Mucosa of descending colon (tissue), 3 donors: ENCODE measurements around the gene FGF1. TPM values are rescaled to one million over a fixed set of nuclear protein-coding genes. Genes with fewer than 3 reads are reported as not detected.

Source experiments
- ATAC-seq: fragments of 200-7000 bp; cut with Tn5 transposase; one replicate; pipeline ENCODE4 v1.9.1; 2020; ENCODE audit warnings: mild to moderate bottlenecking, moderate library complexity
- DNase-seq, 3 donors: peaks; one replicate each; pipeline ENCODE4 v3.0.0-alpha.2; 2020
- H3K36me3 ChIP-seq: fragments of 200-600 bp; one replicate; pipeline ENCODE4 v1.8.0; 2021; ENCODE audit warnings: low read depth, mild to moderate bottlenecking
- H3K4me1 ChIP-seq: fragments of 200-600 bp; one replicate; pipeline ENCODE4 v1.8.0; 2021; ENCODE audit warnings: low read depth, mild to moderate bottlenecking
- H3K4me3 ChIP-seq: fragments of 200-600 bp; one replicate; pipeline ENCODE4 v1.8.0; 2021; ENCODE audit warnings: mild to moderate bottlenecking
- H3K9me3 ChIP-seq: fragments of 200-600 bp; one replicate; pipeline ENCODE4 v1.8.0; 2021; ENCODE audit warnings: mild to moderate bottlenecking
- CTCF ChIP-seq: fragments of 200-600 bp; IDR thresholded peaks from one replicate; pipeline ENCODE4 v1.8.0; 2022; ENCODE audit warnings: antibody characterized with exemption, mild to moderate bottlenecking
- intact Hi-C, 2 donors: fragments of 100-400 bp; cut with DNase I in 1 of 2; cut with micrococcal nuclease in 1 of 2; formaldehyde crosslinking; loops; one replicate each; pipeline versions ENCODE4 v1.11.0 to v1.11.1; 2022; cut with DNase I, micrococcal nuclease
- total RNA-seq, 3 donors: library from RNA; stranded (reverse); fragmentation: NEBNext Ultra II Directional in 2 of 3; extraction: Animal tissue kit (Norgen Biotek cat#: 25700) in 2 of 3; gene quantifications; one replicate each; pipeline versions ENCODE4 v1.2.1 to v1.2.4, GENCODE V29; 2021 to 2023
- donor health status: DM: no; HTN: no; CAD: no; lungs with moderate emphysema.
- donor health status: DM: no; HTN: no; CAD: no.
- donor health status: DM: no; HTN: yes; CAD: no.

The FGF1 gene
- total RNA-seq, 3 donors from 2014 or later: 0.31 to 3.5 (median 0.35) TPM

GRCh38 chr5:142576804-142577203 lies 109.1 kb downstream of the FGF1 start:
- no peak for DNase-seq
- Histone ChIP-seq H3K9me3 (no peaks in the 10 kb centered on the region), H3K4me3 (no peak overlapping the region), H3K4me1 (no peaks in the 10 kb centered on the region), H3K36me3 (no peaks in the 10 kb centered on the region)
- no peak for TF ChIP-seq CTCF
- ATAC-seq: no peak
- intact Hi-C loops: no loop called here

GRCh38 chr5:142576303-142576702 lies 109.6 kb downstream of the FGF1 start:
- Histone ChIP-seq H3K9me3 (no peaks in the 10 kb centered on the region), H3K36me3 (no peaks in the 10 kb centered on the region), H3K4me1 (no peaks in the 10 kb centered on the region), H3K4me3 (no peak overlapping the region)
- ATAC-seq: no peak
- TF ChIP-seq CTCF: no peak
- intact Hi-C loops: no loop called here
- no peak for DNase-seq

- intact Hi-C loops: no loop called here
- Histone ChIP-seq H3K9me3 (no peaks in the 10 kb centered on the region), H3K4me1 (no peaks in the 10 kb centered on the region), H3K36me3 (no peaks in the 10 kb centered on the region), H3K4me3 (no peak overlapping the region)
- ATAC-seq (no peak), DNase-seq (no peak)
- TF ChIP-seq CTCF: no peak
Measured at GRCh38 chr5:142572006-142572405, 113.9 kb downstream of the FGF1 start.

GRCh38 chr5:142571371-142571770 lies 114.5 kb downstream of the FGF1 start:
- Histone ChIP-seq H3K4me1 (no peaks in the 10 kb centered on the region), H3K36me3 (no peaks in the 10 kb centered on the region), H3K4me3 (no peak overlapping the region), H3K9me3 (no peaks in the 10 kb centered on the region)
- ATAC-seq: no peak
- TF ChIP-seq CTCF: no peak
- no peak for DNase-seq
- intact Hi-C loops: no loop called here

GRCh38 chr5:142569905-142570304 lies 116.0 kb downstream of the FGF1 start:
- DNase-seq (no peak), ATAC-seq (no peak)
- no peak for TF ChIP-seq CTCF
- Histone ChIP-seq H3K9me3 (no peaks in the 10 kb centered on the region), H3K4me1 (no peaks in the 10 kb centered on the region), H3K36me3 (no peaks in the 10 kb centered on the region), H3K4me3 (no peak overlapping the region)
- intact Hi-C loops: no loop called here

- no peak overlapping the region for H3K4me3 ChIP-seq
- H3K4me1 ChIP-seq: no peaks in the 10 kb centered on the region
- no peaks in the 10 kb centered on the region for H3K36me3 ChIP-seq
- no peak for ATAC-seq
- H3K9me3 ChIP-seq: no peaks in the 10 kb centered on the region
- no peak for TF ChIP-seq CTCF
- intact Hi-C loops: no loop called here
- no peak for DNase-seq
Measured at GRCh38 chr5:142568996-142569335, 116.9 kb downstream of the FGF1 start.
